GM19455 (cell line): Measurements from ENCODE around the gene NEK7.

Source experiments
- ATAC-seq: cut with Tn5 transposase; IDR thresholded peaks from one replicate; pipeline ENCODE4 v1.9.1; 2021; ENCODE audit not compliant: unreplicated experiment

NEK7 gene

DNA sequence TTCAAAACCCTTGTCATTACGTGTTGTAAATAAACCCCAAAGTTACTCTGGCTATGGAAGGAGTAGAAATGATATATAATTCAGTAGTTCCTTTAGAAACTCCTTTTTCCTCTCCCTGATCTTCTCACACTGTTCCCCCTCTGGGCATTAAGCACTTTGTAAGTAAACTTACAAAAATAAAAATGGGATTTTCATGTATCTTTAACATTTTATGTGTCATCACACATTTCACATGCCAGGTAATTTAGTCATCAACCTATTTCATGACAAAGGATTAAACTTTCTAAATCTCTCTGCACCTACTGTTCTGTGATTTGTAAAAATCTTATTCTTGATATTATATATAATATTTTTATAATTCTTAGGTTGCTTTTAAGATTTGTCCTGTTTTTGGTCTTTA is 176.9 kb downstream of the NEK7 start:
- no peak for ATAC-seq

DNA sequence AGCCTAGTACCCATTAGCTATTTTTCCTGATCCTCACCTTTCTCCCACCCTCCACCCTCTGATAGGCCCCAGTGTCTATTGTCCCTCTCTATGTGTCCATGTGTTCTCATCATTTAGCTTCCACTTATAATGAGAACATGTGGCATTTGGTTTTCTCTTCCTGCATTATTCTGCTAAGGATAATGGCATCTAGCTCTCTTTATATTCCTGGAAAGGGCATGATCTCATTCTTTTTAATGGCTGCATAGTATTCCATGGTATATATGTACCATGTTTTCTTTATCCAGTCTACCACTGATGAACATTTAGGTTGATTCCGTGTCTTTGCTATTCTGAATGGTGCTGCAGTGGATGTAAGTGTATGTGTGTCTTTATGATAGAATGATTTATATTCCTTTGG is 178.9 kb downstream of the NEK7 start:
- no peak for ATAC-seq

DNA sequence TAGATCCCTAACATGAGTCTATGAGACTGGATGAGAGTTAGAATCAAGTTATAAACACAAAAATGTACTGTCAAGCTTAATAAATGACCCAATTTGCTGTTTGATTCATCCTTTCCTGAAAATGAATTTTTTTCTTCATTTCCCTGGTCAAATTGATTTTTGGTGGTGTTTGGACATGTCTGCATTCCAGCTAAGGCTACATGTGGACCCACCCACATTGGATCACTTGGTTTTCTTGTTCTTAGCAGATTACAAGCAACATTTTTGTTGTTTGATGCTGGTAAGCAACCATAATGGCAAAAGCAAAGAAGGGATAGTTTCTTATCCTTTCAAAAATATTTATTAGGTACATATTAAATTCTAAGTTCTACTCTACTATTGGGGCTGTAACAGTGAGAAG is 181.1 kb downstream of the NEK7 start:
- no peak for ATAC-seq

DNA sequence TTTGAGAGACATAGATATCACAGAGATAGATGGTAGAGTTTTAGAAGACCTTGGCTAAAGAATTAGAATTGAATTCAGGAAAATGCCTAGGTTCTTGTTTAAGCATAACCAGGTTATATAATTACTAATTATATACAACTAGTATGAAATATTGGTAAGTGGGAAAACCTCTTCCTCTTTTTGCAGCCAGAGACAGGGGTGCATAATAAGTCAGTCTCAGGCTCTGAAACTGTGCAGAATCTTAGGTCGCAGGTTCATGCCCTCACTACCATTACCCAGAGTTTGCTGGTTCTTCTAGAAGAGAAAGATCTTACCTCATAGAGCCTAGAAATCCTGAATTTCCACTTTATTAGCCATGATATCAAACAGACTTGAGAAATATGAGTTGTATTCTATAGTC is 183.3 kb downstream of the NEK7 start:
- ATAC-seq, result no peak

DNA sequence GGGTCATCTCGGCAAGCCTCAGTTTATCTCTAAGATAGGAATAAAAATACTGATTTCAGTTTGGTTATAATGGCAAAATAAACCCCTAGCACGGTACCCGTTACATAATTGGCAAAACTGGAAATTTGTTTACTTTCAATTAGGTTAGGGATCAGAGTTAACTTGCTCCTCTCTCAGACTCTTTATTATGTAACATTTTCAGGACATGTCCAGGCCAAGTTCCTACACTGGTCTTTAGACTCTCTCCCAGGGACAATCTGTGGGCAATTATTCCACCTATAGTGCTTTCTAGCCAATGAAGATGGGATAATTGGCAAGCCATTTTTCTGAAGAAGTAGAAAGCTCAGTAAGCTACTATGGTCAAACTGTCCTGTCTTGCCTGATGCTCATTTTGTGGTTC is 189.4 kb downstream of the NEK7 start:
- ATAC-seq, result no peak

DNA sequence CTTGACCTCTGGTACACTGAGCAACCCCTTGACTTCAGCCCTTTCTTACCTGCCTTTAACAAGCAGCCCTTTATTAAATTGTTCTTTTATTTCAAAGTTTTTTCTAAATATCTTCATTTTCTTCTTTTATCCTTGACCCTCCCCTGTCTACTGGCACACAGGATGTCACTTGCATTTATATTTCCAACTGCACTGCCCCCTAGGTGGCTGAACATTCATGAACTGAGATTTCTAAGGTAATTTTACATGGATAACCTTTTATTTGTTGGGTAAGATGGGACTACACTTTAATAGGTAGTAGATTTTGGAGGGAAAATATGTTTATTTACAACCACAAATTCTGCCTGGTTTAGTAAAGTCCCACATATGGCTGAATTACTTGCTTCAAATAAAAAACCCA is 193.7 kb downstream of the NEK7 start:
- ATAC-seq, result no peak

DNA sequence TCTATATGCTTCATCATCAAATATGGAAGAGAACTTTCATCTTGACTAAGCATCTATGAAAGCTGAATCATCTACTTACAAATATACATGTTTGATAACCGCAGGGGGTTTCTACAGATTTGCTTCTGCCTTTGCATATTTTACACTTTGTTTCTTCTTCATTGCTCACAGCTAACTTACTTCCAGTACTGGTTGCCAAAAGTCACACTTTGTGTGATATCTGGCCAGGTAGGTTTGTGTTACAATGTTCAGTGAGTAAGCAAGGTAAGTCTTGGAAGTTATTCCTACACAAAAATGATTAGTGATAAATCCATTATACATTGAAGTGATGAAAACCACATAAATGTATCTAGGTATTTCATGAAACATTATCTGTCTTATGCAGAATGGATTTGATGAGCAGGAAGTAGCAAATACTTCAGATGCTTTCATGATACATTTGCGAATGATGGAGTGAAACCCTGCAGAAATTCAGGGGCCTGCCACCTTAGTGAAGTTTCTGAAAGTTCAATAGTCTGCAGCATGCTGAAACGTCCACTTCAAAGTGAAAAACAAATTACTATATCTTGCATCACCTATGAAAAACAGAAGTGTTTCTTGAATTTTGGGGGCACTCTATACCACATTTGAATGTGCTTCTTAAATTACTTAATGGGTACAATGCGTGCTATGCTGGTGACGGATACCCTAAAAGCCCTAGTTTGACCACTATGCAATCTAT is 196.3 kb downstream of the NEK7 start:
- peak; percentile 89 for ATAC-seq

DNA sequence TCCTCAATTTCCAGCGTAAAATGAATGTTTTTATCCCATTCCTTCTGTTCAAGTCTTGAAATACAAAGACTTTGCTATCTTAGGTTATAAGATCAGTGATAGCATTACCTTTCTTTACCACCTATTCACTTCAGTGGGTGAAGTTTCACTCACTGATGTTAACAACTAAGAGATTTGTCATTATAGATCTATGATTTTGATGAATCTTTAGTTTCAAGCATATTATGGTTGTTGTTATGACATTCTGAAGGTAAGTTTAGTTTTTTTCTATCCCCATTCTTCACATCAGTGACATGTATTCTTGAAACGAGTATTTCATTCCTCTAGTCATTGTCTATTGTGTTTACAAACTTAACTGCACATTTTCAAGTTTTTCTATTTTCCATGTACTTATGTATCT is 201.1 kb downstream of the NEK7 start:
- no peak for ATAC-seq

DNA sequence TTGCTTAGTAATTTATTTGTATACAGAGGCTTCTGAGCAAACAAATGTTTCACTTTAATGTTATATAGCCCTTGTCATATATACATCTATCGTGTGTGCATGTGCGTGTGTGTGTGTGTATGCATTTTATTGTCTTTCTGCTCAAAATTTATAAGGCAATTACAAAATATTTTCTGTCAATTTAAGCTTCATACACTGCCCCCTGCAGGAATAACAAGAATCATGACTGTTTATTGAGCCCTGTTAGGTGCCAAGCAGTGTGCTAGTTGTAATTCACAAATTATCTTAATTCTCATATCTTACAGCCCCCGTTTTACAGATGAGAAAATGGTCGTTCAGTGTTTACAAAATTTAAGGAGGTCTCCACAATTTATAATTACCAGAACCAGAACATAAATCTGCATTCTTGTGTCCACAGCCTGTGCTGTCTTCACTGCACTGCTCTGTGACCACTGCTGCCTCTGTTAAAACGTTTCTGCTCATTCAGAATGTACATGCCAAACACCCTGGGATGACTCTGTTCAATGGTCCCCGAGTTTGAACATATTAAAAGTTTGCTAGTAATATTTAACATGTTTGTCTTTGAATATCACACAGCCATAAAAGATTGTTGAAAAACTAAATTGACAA is 202.3 kb downstream of the NEK7 start:
- no peak for ATAC-seq

DNA sequence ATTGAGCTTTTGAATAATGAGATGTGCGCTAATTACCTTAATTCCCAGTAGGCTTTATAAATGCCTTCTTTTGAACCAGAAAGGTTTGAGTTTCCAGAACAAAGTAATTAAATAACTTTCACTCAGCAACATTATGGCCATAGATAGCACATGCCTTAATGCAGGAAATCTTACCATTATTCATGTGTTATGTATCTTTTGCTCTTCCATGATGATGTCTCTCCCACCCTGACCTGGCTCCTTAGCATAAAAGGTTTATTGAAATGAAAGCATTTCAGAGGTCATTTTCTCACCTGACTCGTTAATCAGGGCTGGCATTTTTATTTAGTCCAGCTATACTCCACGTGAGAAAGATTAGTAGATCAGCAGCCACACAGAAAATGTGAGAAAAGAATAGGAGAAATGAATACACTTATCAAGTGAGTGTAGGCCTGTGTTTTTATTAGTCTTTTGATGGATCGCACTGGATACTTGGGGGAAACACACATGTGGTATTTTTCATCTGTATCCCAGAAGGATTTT is 203.5 kb downstream of the NEK7 start:
- no peak for ATAC-seq

DNA sequence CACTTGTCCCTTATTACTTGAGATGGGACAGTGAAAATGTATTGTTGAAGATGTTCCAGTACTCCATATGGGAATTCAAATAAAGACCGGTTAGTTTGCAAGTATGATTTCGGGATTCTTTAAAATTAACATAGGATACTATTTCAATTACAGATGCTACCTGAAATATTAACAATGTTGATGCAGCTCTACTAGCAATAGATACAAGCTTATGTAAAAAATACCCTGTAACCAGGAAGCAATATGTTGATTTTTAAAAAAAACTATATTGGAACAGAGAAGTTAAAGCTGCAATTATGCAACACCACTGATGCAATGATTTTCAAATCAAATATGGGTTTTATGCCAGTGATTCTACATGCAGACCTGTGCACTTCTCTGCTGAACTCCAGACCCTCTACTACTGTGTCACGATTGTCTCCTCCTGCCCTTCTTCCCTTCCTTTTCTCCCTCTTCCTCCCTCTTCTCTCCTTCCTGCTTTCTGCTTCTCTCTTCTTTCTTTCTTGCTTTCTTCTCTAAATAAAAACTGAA is 204.5 kb downstream of the NEK7 start:
- ATAC-seq, result no peak

DNA sequence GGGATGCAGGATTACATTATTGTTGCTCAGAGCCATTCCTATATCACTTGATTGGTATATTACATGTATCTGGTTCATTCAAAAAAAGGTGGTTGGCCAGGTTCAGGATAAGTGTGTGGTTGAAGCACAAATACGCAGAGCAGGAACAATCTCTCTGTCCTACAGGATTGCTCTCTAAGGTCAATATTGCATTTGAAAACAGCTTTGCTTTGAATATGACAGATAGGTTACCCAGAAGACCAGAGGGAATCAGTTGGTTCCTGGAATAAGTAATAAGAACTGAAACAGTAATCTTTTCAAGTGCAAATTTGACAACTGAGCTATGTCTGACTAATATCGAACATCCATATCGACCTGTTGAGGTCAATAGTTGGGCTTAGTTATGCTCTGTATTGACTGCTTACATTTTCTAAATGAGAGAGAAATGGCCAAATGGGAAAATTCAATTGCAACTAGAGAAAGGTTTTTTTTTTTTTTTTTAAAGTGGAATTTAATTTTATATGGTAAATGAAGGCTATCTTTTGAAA is 206.9 kb downstream of the NEK7 start:
- ATAC-seq, result peak; percentile 68

DNA sequence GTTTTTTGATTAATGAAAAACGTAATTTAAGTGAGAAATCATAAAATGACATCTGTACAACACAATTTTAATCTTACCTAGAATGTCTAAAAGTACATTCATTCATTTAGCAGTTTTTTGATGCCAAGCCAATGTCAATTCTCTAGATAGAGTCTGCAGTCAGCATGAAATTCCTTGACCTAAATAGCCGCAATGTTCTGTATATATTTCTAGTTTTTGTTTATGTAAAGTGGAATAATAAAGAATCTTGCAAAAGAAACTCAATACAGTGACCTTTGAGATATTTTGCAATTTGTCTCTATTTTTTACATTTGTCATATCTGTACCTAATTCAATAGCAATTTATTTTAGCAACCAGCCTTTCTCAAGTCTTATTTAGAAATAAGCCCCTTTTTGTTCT is 207.7 kb downstream of the NEK7 start:
- ATAC-seq, result no peak

DNA sequence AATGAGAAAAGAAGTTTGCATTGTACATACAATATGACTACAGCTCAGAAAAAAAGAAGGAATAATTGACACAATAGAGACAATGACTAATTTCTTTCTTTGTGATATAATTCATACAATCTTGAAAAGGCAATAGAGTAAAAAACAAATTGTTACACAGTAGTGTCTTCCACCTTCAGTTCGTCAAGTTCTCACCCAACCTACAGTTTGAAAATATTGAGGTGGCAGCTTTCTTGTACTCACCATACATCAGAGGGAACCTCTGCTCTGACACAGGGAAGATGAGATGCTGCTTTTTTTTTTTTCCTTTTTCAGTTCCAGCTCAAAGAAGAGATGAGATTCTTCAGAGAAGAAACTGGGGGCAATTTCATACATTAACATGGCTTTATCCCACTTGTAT is 210.5 kb downstream of the NEK7 start:
- no peak for ATAC-seq

DNA sequence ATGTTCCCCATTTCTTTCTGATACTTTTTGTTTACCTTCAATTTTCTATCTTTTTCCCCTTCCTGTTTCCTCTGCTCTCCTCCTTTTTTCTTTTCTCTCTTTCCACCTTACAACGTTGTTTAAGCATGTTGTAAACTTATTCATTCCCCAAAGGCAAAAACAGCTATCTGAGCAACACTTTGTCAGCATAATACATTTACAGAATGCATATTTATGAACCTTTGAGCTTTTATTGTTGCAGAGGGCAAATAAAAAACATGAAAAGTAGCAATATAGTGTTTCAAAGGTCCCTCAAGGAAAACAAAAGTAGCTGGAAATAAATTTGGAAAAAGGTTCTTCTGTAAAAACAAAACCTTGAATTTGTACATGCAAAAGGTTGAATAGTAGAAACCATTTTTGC is 214.2 kb downstream of the NEK7 start:
- no peak for ATAC-seq
